ENCODE results near the gene CITED1. TPM values are rescaled to one million over a fixed set of nuclear protein-coding genes. Genes with fewer than 3 reads are reported as not detected.

Gene CITED1
- total RNA-seq, 1 experiment from 2014 or later, result 1.1 TPM

- H2BK15ac ChIP-seq (ENCODE audit: low read depth, low read length), result no peak overlapping the region
- no peak overlapping the region for H2BK120ac ChIP-seq (ENCODE audit: low read depth, low read length, poor library complexity, severe bottlenecking)
- H2AK5ac ChIP-seq (ENCODE audit: insufficient read length, low read length), result no peak overlapping the region
- H2BK20ac ChIP-seq (ENCODE audit: low read depth, low read length, poor library complexity, severe bottlenecking), result no peak overlapping the region
- H2BK5ac ChIP-seq (ENCODE audit: insufficient read length, low read length), result no peak overlapping the region
- Mint-ChIP-seq H3K27me3 (ENCODE audit: low read depth) (peaks cover 23% of the 10 kb centered on the region), H3K4me3 (no peak overlapping the region), H3K9me3 (peaks cover 62 to 83% of the 10 kb centered on the region in 2 experiments), H3K27ac (no peak overlapping the region), H3K36me3 (ENCODE audit: insufficient read depth in 1 of 3, low read depth in 3 of 3) (peaks cover 0 to 3% (median 2%) of the 10 kb centered on the region in 3 experiments; a peak in 1 of 7 replicates), H3K4me1 (no peaks in the 10 kb centered on the region)
- H4K91ac ChIP-seq (ENCODE audit: insufficient read length, low read depth, low read length), result no peak overlapping the region
- H3K27me3 ChIP-seq (ENCODE audit: insufficient read depth, low read length), result no peaks in the 10 kb centered on the region
- H3K4me2 ChIP-seq (ENCODE audit: insufficient read depth, insufficient read length, low read length), result no peak overlapping the region
- H4K8ac ChIP-seq (replicated peaks; ENCODE audit: insufficient read length, low read depth, low read length), result no peak overlapping the region
- no peak overlapping the region for H3K18ac ChIP-seq (ENCODE audit: insufficient read length, low read depth, low read length)
- H3K14ac ChIP-seq (ENCODE audit: insufficient read depth, low read length), result no peak overlapping the region
- TF ChIP-seq CTCF (conservative IDR thresholded peaks at IDR 0.05), result peak; percentile 22; the same call in 1 of the 3 replicates
- no peak overlapping the region for H4K5ac ChIP-seq (ENCODE audit: insufficient read length, low read depth, low read length)
- WGBS (ENCODE audit: extremely low coverage, insufficient read length, low lambda C conversion rate), result no CpG with 5 or more reads among the region's 1 CpG
- H3K9ac ChIP-seq (ENCODE audit: extremely low read depth, insufficient read length, low read length), result no peak overlapping the region
- H4K20me1 ChIP-seq (ENCODE audit: control insufficient read depth, insufficient read depth, insufficient read length), result no peaks in the 10 kb centered on the region
- no peak overlapping the region for H3T11ph ChIP-seq (ENCODE audit: low read length)
- H3K23me2 ChIP-seq (ENCODE audit: insufficient read length, low read depth, low read length, poor library complexity, severe bottlenecking), result no peaks in the 10 kb centered on the region
- no peaks in the 10 kb centered on the region for H3K79me2 ChIP-seq (ENCODE audit: insufficient read depth, low read length)
- no peak overlapping the region for H3K56ac ChIP-seq (ENCODE audit: insufficient read length, low read depth, low read length)
- H3K4me1 ChIP-seq (ENCODE audit: insufficient read depth, low read length), result no peaks in the 10 kb centered on the region
- H3K79me1 ChIP-seq (ENCODE audit: insufficient read depth, low read depth, low read length, poor library complexity, severe bottlenecking), result no peaks in the 10 kb centered on the region
- DNase-seq, result no peak
- H3K27ac ChIP-seq (ENCODE audit: insufficient read length, low read depth, low read length), result no peak overlapping the region
- H3K4ac ChIP-seq (ENCODE audit: low read depth, low read length), result no peak overlapping the region
- H2AFZ ChIP-seq (ENCODE audit: low read length), result no peak overlapping the region
- peaks cover 9% of the 10 kb centered on the region for H3K9me3 ChIP-seq (ENCODE audit: control insufficient read depth, low read depth, low read length)
- no peak overlapping the region for H2BK12ac ChIP-seq (ENCODE audit: insufficient read length, low read depth, low read length)
- no peak overlapping the region for H3K23ac ChIP-seq (ENCODE audit: insufficient read length, low read depth, low read length)
Observed at GRCh38 chrX:72294497-72294896, 11.2 kb downstream of the CITED1 start.
